GM21381 (cell line): Measurements from ENCODE around the gene WDR90.
A peak's percentile ranks its signal among the peaks of the same experiment; 100 is the strongest.

ENCODE experiments used
- ATAC-seq: cut with Tn5 transposase; IDR thresholded peaks from one replicate; pipeline ENCODE4 v1.9.1; 2021; ENCODE audit warnings: mild to moderate bottlenecking, moderate library complexity; ENCODE audit not compliant: unreplicated experiment

Gene WDR90

DNA sequence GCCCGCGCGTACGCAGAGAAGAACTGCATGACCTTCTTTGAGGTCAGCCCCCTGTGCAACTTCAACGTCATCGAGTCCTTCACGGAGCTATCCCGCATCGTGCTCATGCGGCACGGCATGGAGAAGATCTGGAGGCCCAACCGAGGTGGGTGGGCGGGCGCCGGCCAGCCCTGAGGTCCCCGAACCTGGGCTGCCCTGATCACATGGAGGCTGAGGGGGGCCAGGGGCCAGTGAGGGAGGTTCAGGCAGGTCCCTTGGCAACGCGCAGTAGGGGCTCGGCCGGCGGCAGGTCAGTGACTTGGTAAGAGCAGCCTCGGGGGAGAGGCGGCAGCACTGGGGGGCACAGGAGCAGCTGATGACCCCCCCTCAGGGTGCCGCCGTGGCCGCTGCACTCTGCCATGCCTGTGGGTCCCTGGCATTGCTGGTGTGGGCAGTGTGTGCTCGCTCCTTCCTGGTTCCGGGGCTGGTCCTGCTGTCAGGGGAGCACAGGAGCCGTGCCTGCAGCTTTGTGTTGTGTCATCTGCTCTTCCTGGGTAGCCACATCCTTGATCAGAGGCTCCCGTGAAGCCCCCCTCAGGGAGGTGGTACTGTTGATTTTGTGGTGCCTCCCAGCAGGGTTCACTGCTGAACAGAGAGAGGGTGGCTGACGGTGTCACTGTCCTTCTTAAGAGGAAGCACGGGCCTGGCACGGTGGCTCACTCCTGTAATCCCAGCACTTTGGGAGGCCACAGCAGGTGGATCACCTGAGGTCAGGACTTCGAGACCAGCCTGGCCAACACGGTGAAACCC is 23.0 kb upstream of the WDR90 start:
- ATAC-seq: no peak

GRCh38 chr16:626787-627453 is 22.2 kb upstream of the WDR90 start:
- no peak for ATAC-seq

- no peak for ATAC-seq
These were observed 21.5 kb upstream of the WDR90 start for GRCh38 chr16:627454-628239.

DNA sequence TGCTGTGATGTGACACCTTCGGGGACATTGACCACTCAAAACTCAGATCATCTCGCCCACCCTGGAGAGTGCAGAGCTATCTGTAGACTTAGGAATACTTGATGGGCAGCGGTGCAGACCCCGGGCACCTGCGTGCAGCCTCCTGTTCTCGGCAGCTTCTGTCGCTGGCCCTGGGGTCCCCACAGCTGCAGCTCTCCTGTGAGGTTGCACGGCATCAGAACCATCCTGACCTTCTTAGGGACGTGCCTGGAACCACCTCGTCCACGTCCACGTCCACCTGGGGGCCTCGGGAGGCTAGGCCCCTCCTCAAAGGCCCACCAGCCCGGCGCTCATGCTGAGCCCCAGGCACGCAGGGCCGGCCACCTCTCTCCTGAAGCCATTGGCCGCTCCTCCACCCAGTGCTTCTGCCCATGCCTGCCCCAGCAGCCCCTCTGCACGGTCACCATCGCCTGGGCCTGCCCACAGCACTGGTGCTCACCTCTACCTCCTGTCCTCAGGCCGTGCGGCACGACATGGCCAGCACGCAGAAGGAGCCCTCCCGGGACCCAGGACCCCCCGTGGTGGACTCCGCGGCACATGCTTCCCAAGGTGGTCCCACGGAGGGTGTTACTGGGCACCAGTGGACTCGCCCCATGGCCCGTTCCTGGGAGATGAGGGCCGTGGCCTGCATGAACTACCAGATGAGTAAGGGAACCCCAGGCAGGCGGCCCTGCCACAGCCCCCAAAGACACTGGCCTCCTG is 20.7 kb upstream of the WDR90 start:
- no peak for ATAC-seq

GRCh38 chr16:629185-629832 is 19.9 kb upstream of the WDR90 start:
- no peak for ATAC-seq

DNA sequence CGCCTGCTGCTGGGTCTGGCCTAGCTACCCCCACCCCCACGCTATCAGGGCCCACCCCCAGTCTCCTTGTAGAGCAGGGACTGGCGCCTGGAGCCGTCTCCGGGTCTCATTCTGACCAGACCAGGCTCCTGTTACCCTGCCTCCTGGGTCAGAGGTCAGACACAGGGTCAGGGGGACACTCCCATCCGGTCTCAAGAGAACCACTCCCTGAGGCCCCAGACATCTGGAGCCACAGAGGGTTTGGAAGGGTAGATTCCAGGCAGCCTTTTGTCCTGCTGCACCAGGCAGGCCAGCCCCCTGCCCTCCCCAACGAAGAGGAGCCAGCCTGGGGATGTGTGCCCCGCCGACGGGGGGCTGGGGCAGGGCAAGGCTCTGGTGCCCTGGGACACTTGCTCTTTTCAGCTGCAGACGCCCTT is 19.3 kb upstream of the WDR90 start:
- ATAC-seq: no peak

GRCh38 chr16:630249-630814 is 18.8 kb upstream of the WDR90 start:
- ATAC-seq: no peak

DNA sequence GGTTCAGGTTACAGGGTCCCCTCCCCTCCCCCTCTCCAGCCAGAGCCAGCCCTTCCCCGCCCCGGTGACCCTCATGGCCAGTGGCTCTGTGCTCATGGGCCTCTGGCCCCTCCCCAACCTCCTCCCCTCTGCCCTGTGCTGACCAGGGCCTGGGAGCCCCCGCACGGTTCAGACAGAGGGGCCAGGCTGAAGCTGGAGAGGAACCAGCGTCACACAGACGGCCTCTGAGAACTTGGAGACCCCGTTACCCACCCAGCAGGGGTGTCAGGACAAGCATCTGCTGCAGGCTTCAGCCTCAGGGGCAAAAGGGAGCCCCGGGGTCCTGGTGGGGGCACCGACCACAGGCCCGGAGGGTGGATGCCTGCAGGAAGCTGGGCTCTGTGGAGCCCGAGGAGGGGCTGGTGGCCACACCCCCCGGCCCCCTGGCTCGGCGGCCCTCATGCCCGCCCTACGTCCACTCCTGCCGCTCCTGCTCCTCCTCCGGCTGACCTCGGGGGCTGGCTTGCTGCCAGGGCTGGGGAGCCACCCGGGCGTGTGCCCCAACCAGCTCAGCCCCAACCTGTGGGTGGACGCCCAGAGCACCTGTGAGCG is 18.3 kb upstream of the WDR90 start, which contains the start of gene WFIKKN1:
Gene WFIKKN1, plus strand, starts transcription at position 171 of the 591 bp plus-strand sequence. Its CDS starts 269 bp downstream, at position 440.
- ATAC-seq: no peak

DNA sequence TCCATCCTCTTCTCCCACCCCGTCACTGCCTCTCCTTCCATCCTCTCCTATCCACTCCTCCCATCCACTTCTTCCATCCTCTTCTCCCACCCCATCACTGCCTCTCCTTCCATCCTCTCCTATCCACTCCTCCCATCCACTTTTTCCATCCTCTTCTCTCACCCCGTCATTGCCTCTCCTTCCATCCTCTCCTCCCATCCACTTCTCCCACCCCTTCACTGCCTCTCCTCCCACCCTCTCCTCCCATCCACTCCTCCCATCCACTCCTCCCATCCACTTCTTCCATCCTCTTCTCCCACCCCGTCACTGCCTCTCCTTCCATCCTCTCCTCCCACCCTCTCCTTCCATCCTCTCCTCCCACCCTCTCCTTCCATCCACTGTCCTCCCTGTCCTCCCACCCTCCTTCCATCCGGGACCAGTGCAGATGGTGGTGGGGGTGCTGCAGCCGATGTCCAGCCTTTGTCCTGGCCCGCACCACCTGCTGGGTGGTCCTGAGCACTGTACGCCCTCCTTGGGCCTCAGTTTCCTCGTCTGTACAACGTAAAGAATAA is 17.3 kb upstream of the WDR90 start:
- ATAC-seq: no peak

- ATAC-seq: no peak
These were observed 16.5 kb upstream of the WDR90 start for GRCh38 chr16:632486-633335.

DNA sequence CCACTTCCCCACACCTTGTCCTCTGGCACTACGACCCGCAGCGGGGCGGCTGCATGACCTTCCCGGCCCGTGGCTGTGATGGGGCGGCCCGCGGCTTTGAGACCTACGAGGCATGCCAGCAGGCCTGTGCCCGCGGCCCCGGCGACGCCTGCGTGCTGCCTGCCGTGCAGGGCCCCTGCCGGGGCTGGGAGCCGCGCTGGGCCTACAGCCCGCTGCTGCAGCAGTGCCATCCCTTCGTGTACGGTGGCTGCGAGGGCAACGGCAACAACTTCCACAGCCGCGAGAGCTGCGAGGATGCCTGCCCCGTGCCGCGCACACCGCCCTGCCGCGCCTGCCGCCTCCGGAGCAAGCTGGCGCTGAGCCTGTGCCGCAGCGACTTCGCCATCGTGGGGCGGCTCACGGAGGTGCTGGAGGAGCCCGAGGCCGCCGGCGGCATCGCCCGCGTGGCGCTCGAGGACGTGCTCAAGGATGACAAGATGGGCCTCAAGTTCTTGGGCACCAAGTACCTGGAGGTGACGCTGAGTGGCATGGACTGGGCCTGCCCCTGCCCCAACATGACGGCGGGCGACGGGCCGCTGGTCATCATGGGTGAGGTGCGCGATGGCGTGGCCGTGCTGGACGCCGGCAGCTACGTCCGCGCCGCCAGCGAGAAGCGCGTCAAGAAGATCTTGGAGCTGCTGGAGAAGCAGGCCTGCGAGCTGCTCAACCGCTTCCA is 15.7 kb upstream of the WDR90 start:
- no peak for ATAC-seq

- no peak for ATAC-seq
These were observed 15.0 kb upstream of the WDR90 start for GRCh38 chr16:634051-634670.

- ATAC-seq: no peak
These were observed 14.2 kb upstream of the WDR90 start for GRCh38 chr16:634996-635395.

DNA sequence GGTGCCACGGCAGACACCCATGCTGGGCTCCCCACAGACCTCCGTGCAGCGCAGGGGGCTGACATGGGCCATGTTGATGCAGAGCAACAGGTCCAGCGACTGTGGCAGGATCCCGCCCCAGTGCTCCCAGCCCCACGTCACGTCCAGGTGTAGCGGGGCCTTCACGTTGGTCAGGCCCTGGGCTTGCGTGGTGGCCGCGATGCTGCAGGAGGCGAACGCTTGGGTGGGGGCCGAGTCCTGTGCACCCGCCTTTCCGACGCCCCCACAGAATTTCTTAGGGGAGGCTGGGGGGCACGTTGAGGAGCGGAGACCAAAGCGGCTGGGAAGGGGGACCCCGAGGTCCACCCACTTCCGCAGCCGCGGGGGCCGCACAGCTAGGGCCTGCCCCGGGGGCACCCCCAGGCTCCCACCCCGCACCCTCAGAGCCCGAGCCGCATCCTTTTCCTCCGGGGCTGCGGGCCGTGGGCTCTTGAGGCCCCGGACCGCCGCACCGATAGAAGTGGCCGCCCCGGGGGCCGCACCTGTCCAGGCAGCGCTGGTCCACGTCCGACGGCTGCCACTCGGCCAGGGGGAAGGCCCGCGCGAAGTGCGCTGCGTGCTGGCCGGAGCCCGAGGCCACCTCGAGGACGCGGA is 13.5 kb upstream of the WDR90 start:
- ATAC-seq: peak; percentile 2

- peak; percentile 57 for ATAC-seq
These were observed 12.7 kb upstream of the WDR90 start, which contains the start of gene METTL26 for GRCh38 chr16:636206-637080. Gene METTL26 (minus strand): TSS chr16:636305. CDS start chr16:636290, 15 bp downstream.
